Stimulated activated CD4-positive, alpha-beta T cell treated with anti-CD3 and anti-CD28 coated beads, Interleukin-4, amount 100 ng/mL, for 24 hours (primary cell): ENCODE data around the gene OR56B1.

ENCODE experiments used
- DNase-seq: peaks from one replicate; pipeline ENCODE4 v3.0.0-alpha.2; 2020

OR56B1 gene

DNA sequence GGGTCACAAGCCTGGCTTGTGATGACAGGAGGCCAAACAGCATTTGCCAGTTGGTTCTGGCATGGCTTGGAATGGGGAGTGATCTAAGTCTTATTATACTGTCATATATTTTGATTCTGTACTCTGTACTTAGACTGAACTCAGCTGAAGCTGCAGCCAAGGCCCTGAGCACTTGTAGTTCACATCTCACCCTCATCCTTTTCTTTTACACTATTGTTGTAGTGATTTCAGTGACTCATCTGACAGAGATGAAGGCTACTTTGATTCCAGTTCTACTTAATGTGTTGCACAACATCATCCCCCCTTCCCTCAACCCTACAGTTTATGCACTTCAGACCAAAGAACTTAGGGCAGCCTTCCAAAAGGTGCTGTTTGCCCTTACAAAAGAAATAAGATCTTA, 843 bp downstream of the OR56B1 start:
- DNase-seq, result no peak

DNA sequence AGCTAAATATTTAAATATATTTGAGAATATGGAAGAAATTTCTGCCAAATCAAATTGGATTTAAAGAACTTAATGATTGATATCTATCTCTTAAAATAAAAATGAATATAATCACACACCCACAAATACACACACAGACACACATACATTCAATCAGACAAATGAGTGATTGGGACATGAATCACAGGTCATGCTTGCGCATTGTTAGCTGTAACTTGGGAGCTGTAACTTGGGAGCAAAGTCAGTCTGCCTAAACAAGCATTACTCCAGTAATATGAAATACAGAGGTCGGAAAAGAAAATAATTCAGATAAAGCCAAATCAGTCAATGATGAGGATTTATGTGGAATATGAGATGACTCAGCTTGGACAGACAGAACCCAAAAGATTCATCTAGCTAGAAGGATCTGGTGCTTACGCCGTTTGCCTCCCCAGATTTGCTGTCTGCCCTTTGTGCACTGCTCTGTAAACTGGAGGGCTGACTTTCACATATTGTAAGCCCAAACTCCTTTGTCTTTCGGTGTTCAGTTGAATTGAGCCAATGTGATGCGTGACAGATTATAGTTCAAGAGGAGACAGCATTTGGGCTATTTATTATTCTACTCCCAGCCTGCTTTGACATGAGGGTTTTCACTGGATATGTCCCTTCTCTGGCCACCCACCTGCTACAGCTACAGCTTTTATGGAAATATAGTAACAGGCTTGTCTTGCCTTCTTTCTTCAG, 1.6 kb downstream of the OR56B1 start:
- no peak for DNase-seq

DNA sequence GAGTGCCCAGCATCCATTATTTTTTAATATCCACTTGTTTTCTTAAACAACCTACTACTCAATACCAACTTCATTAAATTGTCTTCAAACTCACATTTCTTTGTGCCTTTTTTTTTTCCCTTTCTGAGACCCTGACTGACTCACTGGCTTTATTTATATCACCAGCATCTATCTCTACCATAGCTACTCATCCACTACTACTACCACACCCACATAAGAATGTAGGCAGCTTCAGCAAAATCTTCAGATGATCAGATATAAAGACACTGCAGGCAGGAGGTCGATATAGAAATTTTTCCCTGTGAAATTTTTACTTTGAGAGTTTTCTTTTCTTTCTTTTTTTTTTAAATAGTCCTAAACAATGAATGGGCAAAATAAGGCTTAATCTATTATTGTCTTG, 2.2 kb downstream of the OR56B1 start:
- DNase-seq, result no peak

DNA sequence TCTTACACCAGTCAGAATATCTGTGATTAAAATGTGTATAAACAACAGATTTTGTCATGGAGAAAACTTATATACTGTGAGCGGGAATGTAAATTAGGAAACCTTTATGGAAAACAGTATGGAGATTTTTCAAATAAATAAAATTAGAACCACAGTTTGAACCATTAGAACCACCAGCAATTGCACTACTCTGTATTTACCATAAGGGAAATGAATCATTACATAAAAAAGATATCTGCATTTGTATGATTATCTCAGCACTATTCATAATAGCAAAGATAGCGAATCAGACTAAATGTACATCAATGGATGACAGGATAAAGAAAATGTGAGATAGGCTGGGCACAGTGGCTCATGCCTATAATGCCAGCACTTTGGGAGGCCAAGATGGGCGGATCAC, 10.4 kb downstream of the OR56B1 start:
- no peak for DNase-seq

DNA sequence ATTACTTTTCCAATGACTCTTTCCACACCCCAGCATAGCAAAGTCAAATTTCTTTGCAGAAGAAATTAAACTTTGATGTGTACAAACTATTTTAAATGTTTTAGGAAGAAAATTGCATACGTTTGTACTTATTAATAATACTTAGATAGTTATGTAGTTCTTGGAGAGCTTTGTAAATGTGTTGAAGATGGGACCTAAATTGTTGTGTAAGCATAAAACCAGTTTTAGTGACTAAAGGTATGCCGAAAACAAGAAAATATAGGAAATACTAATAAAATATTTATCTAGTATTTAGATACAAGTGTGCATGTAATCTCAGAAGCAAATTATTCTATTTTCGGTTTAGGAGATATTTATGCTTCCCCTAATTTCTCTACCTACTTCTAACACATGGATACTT, 13.6 kb downstream of the OR56B1 start:
- DNase-seq, result no peak

DNA sequence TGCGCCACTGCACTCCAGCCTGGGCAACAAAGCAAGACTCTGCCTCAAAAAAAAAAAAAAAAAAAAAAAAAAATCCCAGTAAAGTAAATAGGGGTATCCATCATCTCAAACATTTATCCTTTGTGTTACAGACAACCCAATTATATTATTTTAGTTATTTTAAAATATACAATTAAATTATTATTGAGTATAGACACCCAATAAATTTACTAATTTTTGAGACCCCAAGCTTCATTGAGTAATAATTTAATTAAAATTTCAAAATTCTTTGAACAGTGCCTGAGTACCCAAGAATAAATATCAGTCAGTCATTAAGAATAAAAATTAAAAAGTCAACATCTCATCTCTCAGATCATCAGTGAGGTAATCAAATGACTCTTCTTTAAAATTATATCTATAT, 17.7 kb downstream of the OR56B1 start, which contains the start of gene OR52N4:
TSS of gene OR52N4 (plus strand) at position 301 of the 400 bp plus-strand sequence. CDS start 498 bp downstream, outside the sequence.
- DNase-seq, result no peak

DNA sequence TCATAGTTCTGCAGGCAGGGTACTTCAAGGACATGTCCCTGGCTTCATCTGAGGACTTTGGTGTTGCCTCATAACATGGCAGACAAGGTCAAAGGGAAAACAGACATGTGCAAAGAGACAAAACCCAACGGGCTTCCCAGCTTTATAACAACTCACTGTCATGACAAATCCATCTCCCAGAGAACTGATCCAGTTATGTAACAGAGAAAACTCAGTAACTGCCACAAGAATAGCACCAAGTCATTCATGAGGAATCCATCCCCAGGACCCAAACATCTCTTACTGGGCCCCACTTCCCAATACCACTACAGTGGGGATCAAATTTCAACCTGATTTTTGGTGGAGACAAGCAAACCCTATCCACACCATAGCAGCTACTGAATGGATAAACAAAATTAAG, 30.8 kb downstream of the OR56B1 start:
- DNase-seq, result no peak

DNA sequence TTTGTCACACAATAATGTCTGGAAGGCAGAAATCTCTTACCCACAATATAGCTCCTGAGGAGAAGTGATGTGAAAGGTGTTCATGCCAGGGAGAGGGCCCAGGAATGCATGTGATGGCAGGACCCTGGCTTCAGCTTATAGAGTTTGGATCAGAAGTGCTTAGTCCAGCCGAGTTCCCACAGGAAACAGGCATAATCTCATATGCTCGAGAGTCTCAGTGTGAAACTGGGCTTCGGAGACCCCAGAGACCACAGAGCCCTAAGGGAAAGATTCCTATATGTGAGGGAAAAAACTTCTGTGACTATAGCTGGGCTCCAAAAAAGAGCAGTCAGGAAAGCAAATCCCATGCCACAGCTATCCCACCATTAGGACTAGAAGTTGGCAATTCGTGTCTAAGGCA, 47.0 kb downstream of the OR56B1 start, which contains the start of gene OR52N5:
TSS of gene OR52N5 (minus strand) at position 101 of the 400 bp plus-strand sequence. CDS start 4,721 bp downstream, outside the sequence.
- DNase-seq, result no peak
